ENCODE measurements around the gene AKR7A2. TPM values are rescaled to one million over a fixed set of nuclear protein-coding genes. Genes with fewer than 3 reads are reported as not detected.
"Not testable (repeated sequence)": the region's sequence is repeated elsewhere in the genome, so short reads cannot be mapped to it uniquely, and the experiment has no call there.

AKR7A2 gene
- total and polyA plus RNA-seq, 2 experiments from 2014 or later, result 157 to 195 TPM

DNA sequence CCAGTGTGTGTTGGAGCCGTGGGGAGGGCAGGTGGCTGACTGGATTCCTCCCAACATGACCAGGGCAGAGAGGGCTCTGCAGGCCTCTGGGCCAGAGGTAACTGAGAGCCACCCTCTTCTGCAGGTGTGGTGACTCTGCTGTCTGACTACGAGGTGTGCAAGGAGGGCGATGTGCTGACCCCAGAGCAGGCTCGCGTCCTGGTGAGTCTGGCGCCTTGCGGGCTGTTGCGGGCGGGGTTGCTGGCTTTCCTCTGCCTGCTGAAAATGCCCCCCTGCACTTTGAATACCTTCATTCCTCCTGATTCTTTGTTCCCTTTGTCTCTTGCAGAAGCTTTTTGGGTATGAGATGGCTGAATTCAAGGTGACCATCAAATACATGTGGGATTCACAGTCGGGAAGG, 53.6 kb downstream of the AKR7A2 start:
- Histone ChIP-seq H3K4me3 (no peak overlapping the region), H3K27me3 (no peaks in the 10 kb centered on the region), H3K9me3 (ENCODE audit: low read depth) (no peaks in the 10 kb centered on the region), H3K4me1 (ENCODE audit: low read depth) (peaks cover under 1% of the 10 kb centered on the region), H3K27ac (no peak overlapping the region), H3K36me3 (peaks cover 17% of the 10 kb centered on the region)
- no peak for TF ChIP-seq CTCF (IDR thresholded peaks at IDR 0.05; ENCODE audit: low read depth, low read length)
- DNase-seq (ENCODE audit: low read depth in 1 of 2, low spot score in 1 of 2), result no peak

DNA sequence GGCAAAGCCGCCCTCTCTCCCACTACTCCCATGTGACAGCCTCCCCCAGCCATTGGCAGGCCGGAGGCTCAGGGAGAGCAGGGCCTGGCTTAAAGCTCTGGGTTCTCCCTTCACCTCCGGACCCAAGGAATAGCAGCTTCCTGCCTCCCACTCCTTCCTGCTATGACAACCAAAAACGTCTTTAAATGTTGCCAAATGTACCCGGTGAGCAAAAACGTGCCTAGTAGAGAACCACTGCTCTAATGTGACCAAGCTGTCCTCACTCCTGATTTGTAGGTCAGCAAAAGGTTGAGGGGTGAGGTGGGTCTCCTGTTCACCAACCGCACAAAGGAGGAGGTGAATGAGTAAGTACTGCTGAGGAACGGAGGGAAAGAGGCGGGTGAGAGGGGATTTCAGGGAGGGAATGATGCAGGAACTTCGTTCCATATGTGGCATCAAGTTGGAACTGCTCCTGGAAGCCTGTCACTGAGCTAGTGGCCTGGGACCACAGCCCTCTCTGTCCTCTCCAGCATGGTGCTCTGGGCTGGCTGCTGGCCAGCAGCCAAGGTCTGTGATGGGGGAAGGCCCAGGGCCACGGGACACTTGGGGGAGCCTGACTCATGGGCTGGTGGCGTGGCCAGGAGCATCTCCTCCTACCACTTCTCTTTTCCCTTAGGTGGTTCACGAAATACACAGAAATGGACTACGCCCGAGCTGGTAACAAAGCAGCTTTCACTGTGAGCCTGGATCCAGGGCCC, 54.6 kb downstream of the AKR7A2 start:
- no peaks in the 10 kb centered on the region for H3K9me3 ChIP-seq (ENCODE audit: low read depth)
- no peaks in the 10 kb centered on the region for H3K27me3 ChIP-seq
- peaks cover 10% of the 10 kb centered on the region for H3K4me1 ChIP-seq (ENCODE audit: low read depth)
- no peak overlapping the region for H3K27ac ChIP-seq
- peaks cover 17% of the 10 kb centered on the region for H3K36me3 ChIP-seq
- no peak overlapping the region for H3K4me3 ChIP-seq
- TF ChIP-seq CTCF (IDR thresholded peaks at IDR 0.05; ENCODE audit: low read depth, low read length), result no peak
- DNase-seq (ENCODE audit: low read depth in 1 of 2, low spot score in 1 of 2), result peak in 1 of 2 donors; percentile 44

DNA sequence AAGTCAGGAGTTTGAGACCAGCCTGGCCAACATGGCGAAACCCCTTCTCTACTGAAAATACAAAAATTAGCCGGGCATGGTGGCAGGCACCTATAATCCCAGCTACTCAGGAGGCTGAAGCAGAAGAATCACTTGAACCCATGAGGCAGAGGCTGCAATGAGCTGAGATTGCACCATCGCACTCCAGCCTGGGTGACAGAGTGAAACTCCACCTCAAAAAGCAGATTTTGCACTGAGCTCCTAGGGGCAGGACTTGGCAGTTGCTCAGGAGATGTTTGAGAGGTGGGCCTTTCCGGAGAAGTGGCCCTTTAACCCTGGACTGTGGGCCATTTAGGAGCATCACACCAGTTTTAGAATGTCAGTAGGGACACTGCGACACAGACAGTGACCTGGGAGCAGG, 55.6 kb downstream of the AKR7A2 start:
- not testable (repeated sequence) for H3K9me3 ChIP-seq (ENCODE audit: low read depth); H3K4me3 ChIP-seq; H3K27me3 ChIP-seq; H3K27ac ChIP-seq; DNase-seq (ENCODE audit: low read depth in 1 of 2, low spot score in 1 of 2)
- H3K36me3 ChIP-seq, result peaks cover 17% of the 10 kb centered on the region
- peaks cover 11% of the 10 kb centered on the region for H3K4me1 ChIP-seq (ENCODE audit: low read depth)

GRCh38 chr1:19255288-19255687, 56.7 kb downstream of the AKR7A2 start:
- H3K4me1 ChIP-seq (ENCODE audit: low read depth), result peaks cover 15% of the 10 kb centered on the region
- no peak overlapping the region for H3K4me3 ChIP-seq
- H3K36me3 ChIP-seq, result peaks cover 17% of the 10 kb centered on the region
- TF ChIP-seq CTCF (IDR thresholded peaks at IDR 0.05; ENCODE audit: low read depth, low read length), result no peak
- no peaks in the 10 kb centered on the region for H3K27me3 ChIP-seq
- H3K9me3 ChIP-seq (ENCODE audit: low read depth), result no peaks in the 10 kb centered on the region
- no peak for DNase-seq (ENCODE audit: low read depth in 1 of 2, low spot score in 1 of 2)
- H3K27ac ChIP-seq, result no peak overlapping the region

DNA sequence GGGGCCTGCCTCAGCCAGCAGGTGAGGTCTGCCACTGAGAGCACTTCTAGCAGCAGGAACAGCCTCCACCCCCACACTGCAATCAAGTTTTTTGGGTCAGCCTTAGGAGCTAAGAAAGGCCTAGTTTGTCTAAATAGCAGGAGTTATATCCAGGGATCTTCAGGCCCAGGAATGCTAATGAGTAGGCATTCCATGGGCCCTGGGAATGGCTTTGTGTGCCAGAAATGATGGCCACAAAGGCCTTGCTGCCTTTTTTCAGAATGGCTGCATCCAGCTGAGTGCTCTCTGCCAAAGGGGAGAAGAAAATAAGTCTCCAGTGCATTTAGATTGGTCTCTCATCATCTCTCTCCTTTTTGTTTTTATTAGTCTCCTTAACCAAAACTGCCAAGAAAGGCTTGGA, 57.5 kb downstream of the AKR7A2 start:
- Histone ChIP-seq H3K4me1 (ENCODE audit: low read depth) (peaks cover 16% of the 10 kb centered on the region), H3K4me3 (no peak overlapping the region), H3K36me3 (peaks cover 12% of the 10 kb centered on the region), H3K27ac (no peak overlapping the region), H3K27me3 (no peaks in the 10 kb centered on the region), H3K9me3 (ENCODE audit: low read depth) (no peaks in the 10 kb centered on the region)
- DNase-seq (ENCODE audit: low read depth in 1 of 2, low spot score in 1 of 2), result no peak
- no peak for TF ChIP-seq CTCF (IDR thresholded peaks at IDR 0.05; ENCODE audit: low read depth, low read length)

Other genes starting within 250 kb of the AKR7A2 start
- 105 and 206 TPM in 2 replicates for gene UBR4, start 101.9 kb downstream of the AKR7A2 start, total RNA-seq
- 76.4 and 96.6 TPM in 2 replicates for gene UBR4, start 101.9 kb downstream of the AKR7A2 start, polyA plus RNA-seq
- 26.6 and 37.0 TPM in 2 replicates for gene EMC1, start 60.6 kb downstream of the AKR7A2 start, total RNA-seq
- 25.0 and 33.3 TPM in 2 replicates for gene EMC1, start 60.6 kb downstream of the AKR7A2 start, polyA plus RNA-seq
- 21.3 and 28.8 TPM in 2 replicates for gene MRTO4, start 60.3 kb downstream of the AKR7A2 start, total RNA-seq
- gene MRTO4, start 60.3 kb downstream of the AKR7A2 start, polyA plus RNA-seq, result 29.9 and 33.6 TPM in 2 replicates
- gene AKR7A3, start 23.4 kb downstream of the AKR7A2 start, total RNA-seq, result 1.4 and 2.2 TPM in 2 replicates
- 0.26 and 0.96 TPM in 2 replicates for gene AKR7A3, start 23.4 kb downstream of the AKR7A2 start, polyA plus RNA-seq
- 21.1 and 34.3 TPM in 2 replicates for gene SLC66A1, start 182 bp upstream of the AKR7A2 start, total RNA-seq
- 17.2 and 24.0 TPM in 2 replicates for gene SLC66A1, start 182 bp upstream of the AKR7A2 start, polyA plus RNA-seq
- gene CAPZB, start 173.4 kb upstream of the AKR7A2 start, total RNA-seq, result 86.2 and 127 TPM in 2 replicates
- 185 and 278 TPM in 2 replicates for gene CAPZB, start 173.4 kb upstream of the AKR7A2 start, polyA plus RNA-seq